Measurements from ENCODE around the gene MS4A10.

The MS4A10 gene

GRCh38 chr11:60766547-60766946 lies 18.6 kb upstream of the MS4A10 start:
- no peak for DNase-seq

GRCh38 chr11:60767388-60767811 lies 17.7 kb upstream of the MS4A10 start:
- DNase-seq, result no peak

GRCh38 chr11:60768202-60768601 lies 16.9 kb upstream of the MS4A10 start:
- DNase-seq, result no peak

- DNase-seq, result no peak
Observed at GRCh38 chr11:60769273-60769672, 15.9 kb upstream of the MS4A10 start.

GRCh38 chr11:60769811-60770210 lies 15.3 kb upstream of the MS4A10 start:
- no peak for DNase-seq

GRCh38 chr11:60771146-60771545 lies 14.0 kb upstream of the MS4A10 start:
- DNase-seq, result no peak

- no peak for DNase-seq
Observed at GRCh38 chr11:60771879-60772525, 13.1 kb upstream of the MS4A10 start.

- DNase-seq, result no peak
Observed at GRCh38 chr11:60772666-60773065, 12.5 kb upstream of the MS4A10 start.

- no peak for DNase-seq
Observed at GRCh38 chr11:60774726-60775125, 10.4 kb upstream of the MS4A10 start.

- DNase-seq, result peak; percentile 72 to 74
Observed at GRCh38 chr11:60775420-60775961, 9.6 kb upstream of the MS4A10 start.

GRCh38 chr11:60776167-60776566 lies 9.0 kb upstream of the MS4A10 start:
- no peak for DNase-seq

GRCh38 chr11:60777106-60777505 lies 8.0 kb upstream of the MS4A10 start:
- no peak for DNase-seq

GRCh38 chr11:60777572-60777971 lies 7.6 kb upstream of the MS4A10 start:
- no peak for DNase-seq

- no peak for DNase-seq
Observed at GRCh38 chr11:60780065-60780464, 5.1 kb upstream of the MS4A10 start.

- no peak for DNase-seq
Observed at GRCh38 chr11:60780774-60781173, 4.4 kb upstream of the MS4A10 start.

- no peak for DNase-seq
Observed at GRCh38 chr11:60781286-60781980, 3.7 kb upstream of the MS4A10 start.

- no peak for DNase-seq
Observed at GRCh38 chr11:60781981-60782316, 3.2 kb upstream of the MS4A10 start.

GRCh38 chr11:60782393-60783140 lies 2.6 kb upstream of the MS4A10 start:
- DNase-seq, result no peak

- no peak for DNase-seq
Observed at GRCh38 chr11:60783141-60783484, 2.0 kb upstream of the MS4A10 start.

GRCh38 chr11:60783911-60784310 lies 1.2 kb upstream of the MS4A10 start:
- DNase-seq, result no peak

- DNase-seq, result no peak
Observed at GRCh38 chr11:60785806-60786361, 751 bp downstream of the MS4A10 start.

GRCh38 chr11:60786811-60787567 lies 1.9 kb downstream of the MS4A10 start:
- DNase-seq, result no peak

Measured in AML-193 (cell line).